Calu3 (cell line): Measurements from ENCODE around the gene WNT7A. TPM values are rescaled to one million over a fixed set of nuclear protein-coding genes. Genes with fewer than 3 reads are reported as not detected.

Source experiments
- BruUV-seq: library from RNA; stranded (reverse); fragments of 400-500 nt; replicated peaks from 2 replicates; lab custom pipeline; 2021; lab: Mats Ljungman, UMichigan
- CTCF ChIA-PET: fragments of 300-600 bp; sonication (Branson Sonifier 250); formaldehyde crosslinking; loops from one replicate; lab custom pipeline; 2022; ENCODE audit warnings: antibody characterized with exemption; lab: Charles Lee
- DNase-seq: peaks from one replicate; pipeline ENCODE4 v3.0.0; 2022
- H3K27ac Mint-ChIP-seq: one replicate; pipeline ENCODE4 v1.8.0; 2022; ENCODE audit warnings: mixed read lengths; ENCODE audit not compliant: unreplicated experiment
- H3K27me3 Mint-ChIP-seq: one replicate; pipeline ENCODE4 v1.8.0; 2022; ENCODE audit warnings: mixed read lengths; ENCODE audit not compliant: unreplicated experiment
- H3K36me3 Mint-ChIP-seq: one replicate; pipeline ENCODE4 v1.8.0; 2022; ENCODE audit warnings: mild to moderate bottlenecking, moderate library complexity, mixed read lengths; ENCODE audit not compliant: insufficient read depth, unreplicated experiment
- H3K4me1 Mint-ChIP-seq: one replicate; pipeline ENCODE4 v1.8.0; 2022; ENCODE audit warnings: mild to moderate bottlenecking, low read depth, mixed read lengths; ENCODE audit not compliant: unreplicated experiment
- H3K4me3 Mint-ChIP-seq: one replicate; pipeline ENCODE4 v1.8.0; 2022; ENCODE audit warnings: mild to moderate bottlenecking, low read depth, moderate library complexity, mixed read lengths; ENCODE audit not compliant: unreplicated experiment
- H3K9me3 Mint-ChIP-seq: one replicate; pipeline ENCODE4 v1.8.0; 2022; ENCODE audit warnings: low read depth, mixed read lengths; ENCODE audit not compliant: unreplicated experiment
- intact Hi-C: fragments of 100-400 bp; cut with micrococcal nuclease; formaldehyde crosslinking; loops from one replicate; pipeline ENCODE4 v1.10.0; 2022; ENCODE audit not compliant: unreplicated experiment
- total RNA-seq: library from RNA; stranded (reverse); gene quantifications from 2 replicates; pipeline ENCODE4 v1.2.3, GENCODE V29; 2022
- TF ChIP-seq, protein P1 (sequence below): fragments of 200-600 bp; IDR thresholded peaks from one replicate; pipeline ENCODE4 v1.8.0; 2022; ENCODE audit warnings: antibody characterized with exemption; ENCODE audit not compliant: unreplicated experiment

The WNT7A gene
- total RNA-seq, 1 experiment from 2014 or later = 3.5 TPM

DNA sequence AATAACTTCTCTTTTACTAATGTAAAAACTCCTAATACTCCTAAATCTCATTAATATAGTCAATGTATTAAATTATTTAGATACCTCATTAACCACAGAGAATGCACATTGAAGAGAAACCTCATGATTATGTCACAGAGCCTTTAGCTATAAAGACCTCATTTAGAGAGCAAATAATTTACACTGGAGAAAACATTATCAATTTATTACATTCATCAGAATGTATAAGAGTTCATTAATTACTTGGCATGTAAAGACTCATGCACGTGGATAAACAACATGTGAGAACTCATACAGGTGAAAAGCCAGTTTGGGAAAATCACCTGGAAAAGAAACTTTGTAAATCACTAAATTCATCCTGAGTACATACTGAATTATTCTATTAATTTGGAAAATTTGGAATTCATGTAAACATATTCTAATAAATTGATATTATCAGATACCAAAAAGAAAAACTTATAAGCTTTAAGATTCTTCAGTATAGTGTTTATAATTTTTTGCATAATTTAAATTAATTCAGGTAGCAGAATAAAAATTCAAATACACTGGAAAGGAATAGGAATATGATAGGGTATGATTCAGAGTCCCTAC lies 22.9 kb upstream of the WNT7A start:
- no TSS peak for BruUV-seq
- no peak overlapping the region for H3K27ac Mint-ChIP-seq
- no peak for DNase-seq
- no peak overlapping the region for H3K4me3 Mint-ChIP-seq
- H3K9me3 Mint-ChIP-seq = peaks cover 26% of the 10 kb centered on the region
- TF ChIP-seq, protein P1, sequence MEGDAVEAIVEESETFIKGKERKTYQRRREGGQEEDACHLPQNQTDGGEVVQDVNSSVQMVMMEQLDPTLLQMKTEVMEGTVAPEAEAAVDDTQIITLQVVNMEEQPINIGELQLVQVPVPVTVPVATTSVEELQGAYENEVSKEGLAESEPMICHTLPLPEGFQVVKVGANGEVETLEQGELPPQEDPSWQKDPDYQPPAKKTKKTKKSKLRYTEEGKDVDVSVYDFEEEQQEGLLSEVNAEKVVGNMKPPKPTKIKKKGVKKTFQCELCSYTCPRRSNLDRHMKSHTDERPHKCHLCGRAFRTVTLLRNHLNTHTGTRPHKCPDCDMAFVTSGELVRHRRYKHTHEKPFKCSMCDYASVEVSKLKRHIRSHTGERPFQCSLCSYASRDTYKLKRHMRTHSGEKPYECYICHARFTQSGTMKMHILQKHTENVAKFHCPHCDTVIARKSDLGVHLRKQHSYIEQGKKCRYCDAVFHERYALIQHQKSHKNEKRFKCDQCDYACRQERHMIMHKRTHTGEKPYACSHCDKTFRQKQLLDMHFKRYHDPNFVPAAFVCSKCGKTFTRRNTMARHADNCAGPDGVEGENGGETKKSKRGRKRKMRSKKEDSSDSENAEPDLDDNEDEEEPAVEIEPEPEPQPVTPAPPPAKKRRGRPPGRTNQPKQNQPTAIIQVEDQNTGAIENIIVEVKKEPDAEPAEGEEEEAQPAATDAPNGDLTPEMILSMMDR = no peak
- no peaks in the 10 kb centered on the region for H3K27me3 Mint-ChIP-seq
- CTCF ChIA-PET = no interaction called here
- no peaks in the 10 kb centered on the region for H3K36me3 Mint-ChIP-seq
- H3K4me1 Mint-ChIP-seq = no peaks in the 10 kb centered on the region
- intact Hi-C loops = no loop called here

DNA sequence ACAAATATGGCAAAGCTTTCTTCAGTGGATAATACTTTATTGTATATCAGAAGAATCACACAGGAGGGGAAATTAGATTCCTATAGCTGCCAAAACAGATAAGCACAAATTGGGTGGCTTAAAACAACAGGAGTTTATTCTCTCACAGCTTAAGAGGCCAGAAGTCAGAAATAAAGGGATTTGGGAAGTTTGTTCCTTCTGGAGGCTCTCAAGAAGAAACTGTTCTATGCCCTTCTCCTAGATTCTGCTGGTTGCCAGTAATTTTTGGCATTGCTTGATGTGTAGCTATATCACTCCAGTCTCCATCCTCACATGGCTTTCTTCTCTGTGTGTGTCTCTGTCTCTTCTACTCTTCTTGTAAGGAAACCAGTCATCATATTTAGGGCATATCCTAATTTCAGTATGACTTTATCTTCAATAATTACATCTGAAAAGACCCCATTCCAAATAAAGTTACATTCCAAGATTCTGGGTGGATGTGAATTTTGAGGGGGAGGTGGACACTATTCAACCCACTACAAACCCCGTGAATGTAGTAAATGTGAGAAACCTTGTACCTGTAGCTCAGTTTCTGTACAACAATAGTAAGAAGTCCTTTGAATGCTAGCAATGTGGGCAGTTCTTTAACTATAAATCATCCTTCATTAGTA lies 22.2 kb upstream of the WNT7A start:
- TF ChIP-seq, protein P1 = no peak
- intact Hi-C loops = no loop called here
- DNase-seq = no peak
- CTCF ChIA-PET = no interaction called here
- no peak overlapping the region for H3K4me3 Mint-ChIP-seq
- H3K4me1 Mint-ChIP-seq = no peaks in the 10 kb centered on the region
- H3K9me3 Mint-ChIP-seq = peaks cover 26% of the 10 kb centered on the region
- H3K27ac Mint-ChIP-seq = no peak overlapping the region
- no peaks in the 10 kb centered on the region for H3K36me3 Mint-ChIP-seq
- no peaks in the 10 kb centered on the region for H3K27me3 Mint-ChIP-seq
- no TSS peak for BruUV-seq

GRCh38 chr3:13898346-13898745 lies 18.5 kb upstream of the WNT7A start:
- TF ChIP-seq, protein P1 = no peak
- Mint-ChIP-seq H3K36me3 (peaks cover 16% of the 10 kb centered on the region), H3K4me3 (no peak overlapping the region), H3K27ac (peak overlapping the region; percentile 47), H3K9me3 (peaks cover 16% of the 10 kb centered on the region), H3K4me1 (peaks cover 11% of the 10 kb centered on the region), H3K27me3 (no peaks in the 10 kb centered on the region)
- BruUV-seq = no TSS peak
- intact Hi-C loops = no loop called here
- CTCF ChIA-PET = interaction anchor here (1.2 kb wide), 1 partner anchor 247 kb away, joined by 3 read pairs; no protein-coding TSS in a partner anchor
- no peak for DNase-seq

DNA sequence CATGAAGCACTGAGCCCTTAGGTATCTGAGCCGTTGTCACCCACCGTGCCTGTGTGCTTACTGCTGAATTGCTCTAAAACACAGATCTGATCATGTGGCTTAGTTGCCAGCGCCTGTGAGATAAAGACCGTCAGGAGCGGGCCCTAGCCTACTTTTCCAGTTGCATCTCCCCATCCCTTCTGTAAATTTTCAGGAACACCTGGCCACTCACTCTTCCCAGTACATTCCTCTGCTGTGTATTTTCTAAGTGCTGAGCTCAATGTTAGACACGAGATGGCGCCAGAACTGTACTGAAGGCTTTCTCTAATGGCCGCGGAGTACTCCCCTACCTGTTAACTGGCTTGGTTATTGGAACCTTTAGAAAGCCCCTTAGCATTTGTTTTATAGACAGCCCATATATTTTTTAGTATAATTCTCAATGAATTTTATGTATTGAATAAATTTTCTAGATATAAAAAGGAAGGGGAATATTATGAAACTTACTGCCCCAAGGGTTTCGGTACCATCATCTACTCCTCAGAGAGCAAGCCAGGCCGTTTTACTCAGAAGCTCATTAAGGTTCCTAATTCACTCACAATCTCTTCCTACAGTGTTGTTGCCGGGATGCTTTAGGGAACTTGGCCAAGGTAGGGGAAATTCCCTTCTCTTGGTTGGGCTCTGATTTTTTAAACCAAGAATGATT lies 16.7 kb upstream of the WNT7A start:
- intact Hi-C loops = loop anchor here (1.0 to 2.0 kb wide), 2 partner anchors 218 to 228 kb away; partner anchors contain the start of genes CHCHD4 and TMEM43
- H3K27ac Mint-ChIP-seq = no peak overlapping the region
- H3K9me3 Mint-ChIP-seq = peaks cover 16% of the 10 kb centered on the region
- H3K4me1 Mint-ChIP-seq = peaks cover 11% of the 10 kb centered on the region
- no TSS peak for BruUV-seq
- TF ChIP-seq, protein P1 = peak; percentile 54
- H3K36me3 Mint-ChIP-seq = peaks cover 16% of the 10 kb centered on the region
- no peaks in the 10 kb centered on the region for H3K27me3 Mint-ChIP-seq
- CTCF ChIA-PET = interaction anchor here (0.6 to 2.8 kb wide), 12 partner anchors 9 to 307 kb away, joined by 3 to 43 read pairs (median 4); partner anchors contain the start of genes CHCHD4, LSM3, TMEM43 and XPC
- DNase-seq = peak; percentile 74
- peak overlapping the region; percentile 84 for H3K4me3 Mint-ChIP-seq
